G401 (cell line): ENCODE data around the gene GTF2F2. TPM values are rescaled to one million over a fixed set of nuclear protein-coding genes. Genes with fewer than 3 reads are reported as not detected.

ENCODE experiments used
- DNase-seq: peaks from one replicate; pipeline ENCODE4 v3.0.0-alpha.2; 2015; ENCODE audit warnings: low spot score
- in situ Hi-C: cut with HindIII; loops from 2 replicates; pipeline ENCODE4 v1.10.0; 2016; ENCODE audit warnings: low sequenced_read_pairs, mixed read lengths
- total RNA-seq: library from RNA; depleted of rRNA; stranded (reverse); fragments of >200 nt; shearing (Covaris generic); gene quantifications from 2 replicates; pipeline ENCODE4 v1.2.3, GENCODE V29; 2014; rRNA removed

Gene GTF2F2, protein sequence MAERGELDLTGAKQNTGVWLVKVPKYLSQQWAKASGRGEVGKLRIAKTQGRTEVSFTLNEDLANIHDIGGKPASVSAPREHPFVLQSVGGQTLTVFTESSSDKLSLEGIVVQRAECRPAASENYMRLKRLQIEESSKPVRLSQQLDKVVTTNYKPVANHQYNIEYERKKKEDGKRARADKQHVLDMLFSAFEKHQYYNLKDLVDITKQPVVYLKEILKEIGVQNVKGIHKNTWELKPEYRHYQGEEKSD
- total RNA-seq: 42.2 and 47.5 TPM in 2 replicates

- in situ Hi-C loops: no loop called here
- peak; percentile 86 for DNase-seq
Observed at GRCh38 chr13:45119991-45120864, at the start of gene GTF2F2. TSS of gene GTF2F2 (plus strand) at chr13:45120510. CDS start at chr13:45120656, 146 bp downstream.

GRCh38 chr13:45073809-45074208, 46.5 kb upstream of the GTF2F2 start:
- no peak for DNase-seq
- in situ Hi-C loops: no loop called here

- DNase-seq: no peak
- in situ Hi-C loops: no loop called here
Observed at GRCh38 chr13:45074721-45075120, 45.6 kb upstream of the GTF2F2 start.

GRCh38 chr13:45078003-45078402, 42.3 kb upstream of the GTF2F2 start:
- DNase-seq: no peak
- in situ Hi-C loops: no loop called here

- in situ Hi-C loops: no loop called here
- DNase-seq: no peak
Observed at GRCh38 chr13:45082964-45083363, 37.3 kb upstream of the GTF2F2 start.

- DNase-seq: no peak
- in situ Hi-C loops: no loop called here
Observed at GRCh38 chr13:45084515-45084914, 35.8 kb upstream of the GTF2F2 start.

GRCh38 chr13:45086484-45086883, 33.8 kb upstream of the GTF2F2 start:
- in situ Hi-C loops: no loop called here

DNA sequence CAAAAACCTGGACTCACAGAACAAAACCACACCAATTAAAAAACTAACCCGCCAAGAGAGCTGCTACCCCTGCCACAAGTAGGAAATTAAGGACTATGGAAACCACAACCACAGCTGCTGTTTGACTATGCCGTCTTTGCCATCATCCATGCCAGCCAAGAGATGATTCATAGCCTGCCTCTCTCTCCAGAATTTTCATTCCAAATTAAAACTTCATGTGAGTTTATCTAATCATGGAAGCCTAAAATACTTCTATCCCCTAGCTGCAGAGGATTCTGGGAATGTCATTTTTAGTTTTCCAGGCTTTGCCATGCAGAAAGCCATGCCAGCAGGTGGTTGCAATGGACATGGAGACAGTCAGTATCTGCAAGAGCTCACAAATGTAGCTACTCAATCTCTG, 27.6 kb upstream of the GTF2F2 start:
- in situ Hi-C loops: no loop called here
- DNase-seq: no peak

More at GRCh38 chr13:45086484-45086883, 33.8 kb upstream of the GTF2F2 start:
- DNase-seq: no peak

DNA sequence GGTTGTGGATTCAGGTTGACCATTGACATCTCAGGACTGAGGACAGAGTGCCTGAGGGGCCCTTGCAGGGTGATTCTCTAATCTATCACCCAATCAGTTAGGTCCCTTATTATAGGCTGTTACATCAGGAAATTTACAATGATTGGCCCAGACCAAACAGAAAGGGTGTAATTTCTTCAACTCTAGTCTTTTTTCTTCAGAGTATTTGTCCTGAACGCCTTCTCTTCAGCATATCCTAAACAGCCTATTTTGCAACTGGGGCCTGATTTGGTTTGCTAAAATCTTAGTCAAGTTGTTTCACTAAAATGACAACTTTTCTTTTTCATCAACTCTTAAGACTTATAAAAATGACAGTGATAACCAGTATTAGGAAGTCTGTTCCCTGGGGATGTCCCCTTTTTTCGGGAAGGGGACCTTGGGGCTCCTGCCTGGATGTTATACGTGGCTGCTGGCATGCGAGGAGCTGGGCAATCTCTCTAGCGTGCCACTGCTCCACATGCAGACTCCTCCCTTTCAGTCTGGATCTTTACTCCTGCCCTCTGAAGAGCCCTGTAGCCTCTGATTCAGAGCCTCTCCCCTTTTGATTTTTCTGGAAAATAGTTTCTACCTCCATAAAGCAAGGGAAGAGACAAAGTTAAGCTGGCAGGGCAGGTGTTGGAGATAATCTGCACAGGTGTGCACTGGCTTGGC, 19.6 kb upstream of the GTF2F2 start:
- no peak for DNase-seq
- in situ Hi-C loops: no loop called here

GRCh38 chr13:45101327-45102018, 18.8 kb upstream of the GTF2F2 start:
- in situ Hi-C loops: no loop called here

DNA sequence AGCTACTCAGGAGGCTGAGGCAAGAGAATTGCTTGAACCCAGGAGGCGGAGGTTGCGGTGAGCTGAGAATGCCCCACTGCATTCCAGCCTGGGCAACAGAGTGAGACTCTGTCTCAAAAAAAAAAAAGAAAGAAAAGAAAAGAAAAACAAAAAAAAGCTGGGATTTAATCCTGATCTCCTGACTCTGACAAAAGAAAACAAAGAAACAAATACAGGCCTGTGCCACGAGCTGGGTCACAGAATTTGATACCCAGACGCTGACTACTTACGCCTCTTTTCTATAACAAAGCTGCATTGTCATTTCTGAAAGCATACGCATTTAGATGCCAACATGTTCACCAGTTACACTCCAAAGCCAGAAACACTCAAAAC, 18.2 kb upstream of the GTF2F2 start:
- DNase-seq: no peak
- in situ Hi-C loops: no loop called here

More at GRCh38 chr13:45101327-45102018, 18.8 kb upstream of the GTF2F2 start:
- DNase-seq: no peak

GRCh38 chr13:45103449-45103848, 16.9 kb upstream of the GTF2F2 start:
- in situ Hi-C loops: no loop called here
- DNase-seq: no peak

- in situ Hi-C loops: no loop called here
Observed at GRCh38 chr13:45104261-45104660, 16.0 kb upstream of the GTF2F2 start.

DNA sequence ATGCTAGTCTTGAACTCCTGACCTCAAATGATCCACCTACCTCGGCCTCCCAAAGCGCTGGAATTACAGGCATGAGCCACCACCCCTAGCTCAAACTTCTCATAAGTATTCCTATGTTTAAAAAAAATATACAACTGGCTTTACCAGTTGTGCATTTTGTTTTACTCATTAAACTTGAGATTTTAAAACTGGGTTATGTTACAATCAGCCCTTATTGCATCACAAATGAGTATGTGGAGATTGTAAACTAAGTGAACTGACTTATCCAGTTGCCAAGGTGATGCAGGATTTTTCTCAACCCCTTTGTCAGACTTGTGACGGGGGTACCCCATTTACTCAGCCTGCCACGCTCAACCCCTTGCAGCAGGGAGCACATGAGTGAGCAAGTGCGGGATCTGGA, 14.4 kb upstream of the GTF2F2 start:
- in situ Hi-C loops: no loop called here
- no peak for DNase-seq

More at GRCh38 chr13:45104261-45104660, 16.0 kb upstream of the GTF2F2 start:
- DNase-seq: no peak

GRCh38 chr13:45107539-45107938, 12.8 kb upstream of the GTF2F2 start:
- in situ Hi-C loops: no loop called here
- DNase-seq: no peak

DNA sequence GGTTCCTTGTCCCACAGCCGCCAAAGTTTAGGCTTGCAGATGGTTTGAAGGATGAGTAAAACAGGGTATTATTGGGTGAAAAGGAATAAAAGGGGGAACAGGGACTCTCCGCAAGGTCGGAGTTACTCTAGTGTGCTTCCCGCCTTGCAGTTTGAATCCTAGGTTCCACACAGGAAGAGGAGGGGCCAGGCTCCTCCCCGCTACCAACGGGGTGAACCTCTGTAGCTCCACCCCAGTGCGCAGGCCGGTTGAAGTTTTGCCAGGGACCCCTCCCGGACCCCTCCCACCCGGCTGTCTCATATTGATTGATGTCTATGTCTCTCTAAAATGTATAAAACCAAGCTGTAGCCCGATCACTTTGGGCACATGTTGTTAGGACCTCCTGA, 11.6 kb upstream of the GTF2F2 start:
- in situ Hi-C loops: no loop called here
- no peak for DNase-seq

GRCh38 chr13:45109102-45109720, 11.1 kb upstream of the GTF2F2 start:
- DNase-seq: no peak
- in situ Hi-C loops: no loop called here

DNA sequence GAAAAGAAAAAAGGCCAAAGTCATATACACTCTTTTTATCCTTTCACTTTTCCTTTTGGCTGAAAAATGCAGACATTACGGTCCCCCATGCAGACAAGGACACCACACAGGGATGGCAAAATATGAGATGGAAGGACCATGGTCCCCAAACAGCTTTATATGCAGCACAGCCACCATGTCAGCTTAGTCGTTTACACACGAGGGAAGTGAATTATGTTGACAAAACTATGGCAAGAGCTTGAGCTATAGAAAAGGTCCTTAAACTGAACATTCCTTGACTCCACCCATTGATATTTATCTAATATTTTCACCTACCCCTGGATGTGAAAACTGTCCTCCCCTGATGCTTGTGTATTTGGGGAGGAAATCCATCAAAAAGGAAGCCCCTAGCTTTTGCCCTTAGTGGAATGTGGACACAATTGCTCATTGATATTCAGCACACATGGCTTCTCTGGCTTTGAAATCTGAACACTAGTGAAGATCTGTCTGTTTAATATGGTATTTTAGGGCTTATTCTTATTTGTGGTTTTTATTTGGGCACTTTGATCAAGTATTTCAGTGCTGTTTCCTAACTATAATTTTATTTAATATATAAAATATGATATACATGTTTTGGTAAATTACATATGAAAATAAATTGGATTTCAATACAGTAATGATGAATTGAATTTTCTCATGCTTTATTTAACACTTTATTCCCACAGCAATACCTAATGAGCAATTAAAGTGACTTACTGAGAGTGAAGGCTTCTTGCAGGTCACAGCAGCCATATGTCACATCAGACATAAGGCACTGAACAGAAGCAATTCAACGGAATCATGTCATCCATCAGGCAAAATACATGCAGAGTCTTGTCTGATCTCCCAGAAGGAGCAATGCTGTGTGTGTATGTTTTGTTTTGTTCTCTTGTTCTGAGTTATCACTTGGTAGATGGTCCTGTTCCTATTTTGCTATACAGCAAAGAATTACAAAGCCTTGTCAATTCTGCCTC, 6.8 kb upstream of the GTF2F2 start:
- in situ Hi-C loops: no loop called here

More for the DNA sequence above, 6.8 kb upstream of the GTF2F2 start:
- DNase-seq: no peak
